Esophagus (tissue), 2 donors: Measurements from ENCODE around the gene UBE3C. TPM values are rescaled to one million over a fixed set of nuclear protein-coding genes. Genes with fewer than 3 reads are reported as not detected.

ENCODE experiments used
- H3K27ac ChIP-seq, 2 donors: one replicate each; pipeline ENCODE4 v1.5.1; 2013; ENCODE audit warnings: low read depth in 2 of 2, mild to moderate bottlenecking in 2 of 2, inconsistent platforms in 1 of 2, low read length in 1 of 2, moderate library complexity in 1 of 2
- H3K27me3 ChIP-seq, 2 donors: one replicate each; pipeline ENCODE4 v1.6.1; 2013; ENCODE audit warnings: low read length in 2 of 2, control low read depth in 1 of 2, mild to moderate bottlenecking in 1 of 2; ENCODE audit not compliant: insufficient read depth in 2 of 2, control insufficient read depth in 1 of 2
- H3K36me3 ChIP-seq, 2 donors: one replicate each; pipeline ENCODE4 v1.6.1; 2013; ENCODE audit warnings: low read length in 1 of 2; ENCODE audit not compliant: control insufficient read depth in 2 of 2, insufficient read depth in 2 of 2
- H3K4me1 ChIP-seq, 2 donors: one replicate each; pipeline ENCODE4 v1.6.1; 2013; ENCODE audit warnings: low read length in 1 of 2; ENCODE audit not compliant: control insufficient read depth in 2 of 2, insufficient read depth in 2 of 2
- H3K4me3 ChIP-seq, 2 donors: one replicate each; pipeline ENCODE4 v1.5.1; 2013; ENCODE audit warnings: low read length in 2 of 2, mild to moderate bottlenecking in 2 of 2, low read depth in 1 of 2, moderate library complexity in 1 of 2
- H3K9me3 ChIP-seq, 2 donors: one replicate each; pipeline ENCODE4 v1.6.1; 2013; ENCODE audit warnings: mild to moderate bottlenecking in 2 of 2, low read depth in 1 of 2, low read length in 1 of 2, moderate library complexity in 1 of 2; ENCODE audit not compliant: control insufficient read depth in 2 of 2, insufficient read depth in 1 of 2
- WGBS, 2 donors: extraction: QIAGEN DNeasy Blood & Tissue Kit; methylation state at CpG; one replicate each; pipeline ENCODE4 v1.1.7; 2013; 5-methylcytosine and 5-hydroxymethylcytosine counted together
- polyA plus RNA-seq, 2 donors: library from polyadenylated mRNA; stranded (reverse); fragments of 200-250 nt; gene quantifications; one replicate each; pipeline ENCODE4 v1.2.3, GENCODE V29; 2013
- donor health status: healthy with polysubstance abuse.
- donor health status: Bipolar disorder and iron deficiency.

UBE3C gene
- polyA plus RNA-seq, 2 donors = 12.6 to 23.0 TPM

DNA sequence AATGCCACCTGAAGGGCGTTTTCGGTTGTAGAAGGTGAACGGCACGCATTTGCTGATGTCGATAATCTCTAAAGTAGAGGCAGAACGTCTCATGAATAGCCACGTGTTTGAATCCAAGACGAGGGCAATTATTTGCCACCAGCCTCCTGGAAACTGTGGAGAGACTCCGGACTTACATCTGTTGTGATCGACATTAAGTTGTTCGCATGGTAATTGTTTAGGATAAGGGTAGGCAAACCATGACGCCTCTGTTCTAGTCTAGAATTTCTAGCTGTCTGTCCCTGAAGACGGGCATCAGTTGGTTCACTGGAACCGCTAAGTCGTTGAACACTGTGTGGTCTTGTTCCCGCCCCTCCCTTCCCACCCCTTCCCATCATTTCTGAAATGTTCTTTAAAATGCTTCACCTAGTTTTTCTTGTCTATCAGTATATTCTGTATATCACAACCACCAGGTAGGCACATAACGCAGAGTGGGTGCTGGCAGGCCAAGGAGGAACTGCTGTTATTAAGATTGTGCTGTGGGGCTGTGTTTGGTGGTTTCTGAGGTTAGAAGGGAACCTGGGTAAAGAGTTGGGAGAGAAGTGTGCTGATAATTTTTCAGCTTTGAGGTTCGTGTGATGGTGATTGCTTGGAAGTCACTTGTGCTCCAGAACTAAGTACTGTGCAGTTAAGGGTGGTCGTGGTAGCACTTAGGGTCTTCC lies 1.2 kb downstream of the UBE3C start:
- WGBS, 2 donors = 20 to 22% methylated on average over 19 of the region's 19 CpGs
- peaks cover 5 to 16% of the 10 kb centered on the region in 2 donors for H3K4me1 ChIP-seq

DNA sequence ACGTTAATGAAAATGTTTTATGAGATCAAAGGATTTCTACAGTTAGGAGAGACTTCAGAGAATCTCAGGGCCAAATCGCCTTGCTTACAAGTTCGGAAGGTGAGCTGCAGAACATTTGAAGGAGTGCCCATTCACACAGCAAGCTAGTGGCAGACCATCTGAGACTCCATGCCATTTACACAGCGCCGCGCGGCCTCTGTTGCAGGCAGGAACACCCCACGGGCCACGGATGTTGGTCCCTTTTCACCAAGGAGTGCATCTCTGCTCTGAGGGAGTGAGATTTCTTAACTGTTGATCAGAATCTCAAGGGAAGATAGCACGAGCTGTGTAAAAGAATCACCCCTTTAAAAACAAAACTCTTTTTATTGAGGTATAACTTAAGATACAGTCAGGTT lies 1.8 kb downstream of the UBE3C start:
- H3K27me3 ChIP-seq = no peaks in the 10 kb centered on the region
- no peaks in the 10 kb centered on the region for H3K9me3 ChIP-seq
- peaks cover 5 to 16% of the 10 kb centered on the region in 2 donors for H3K4me1 ChIP-seq
- no peak overlapping the region for H3K27ac ChIP-seq
- no peak overlapping the region for H3K4me3 ChIP-seq
- H3K36me3 ChIP-seq = peaks cover 5 to 11% of the 10 kb centered on the region in 2 donors
- WGBS, 2 donors = 72 to 76% methylated on average over 10 of the region's 10 CpGs

More for the DNA sequence above, 1.2 kb downstream of the UBE3C start:
- H3K9me3 ChIP-seq = no peaks in the 10 kb centered on the region
- peak overlapping the region; percentile 78 to 80 for H3K4me3 ChIP-seq
- peaks cover 5 to 11% of the 10 kb centered on the region in 2 donors for H3K36me3 ChIP-seq
- peak overlapping the region; percentile 98 to 99 for H3K27ac ChIP-seq
- H3K27me3 ChIP-seq = no peaks in the 10 kb centered on the region

DNA sequence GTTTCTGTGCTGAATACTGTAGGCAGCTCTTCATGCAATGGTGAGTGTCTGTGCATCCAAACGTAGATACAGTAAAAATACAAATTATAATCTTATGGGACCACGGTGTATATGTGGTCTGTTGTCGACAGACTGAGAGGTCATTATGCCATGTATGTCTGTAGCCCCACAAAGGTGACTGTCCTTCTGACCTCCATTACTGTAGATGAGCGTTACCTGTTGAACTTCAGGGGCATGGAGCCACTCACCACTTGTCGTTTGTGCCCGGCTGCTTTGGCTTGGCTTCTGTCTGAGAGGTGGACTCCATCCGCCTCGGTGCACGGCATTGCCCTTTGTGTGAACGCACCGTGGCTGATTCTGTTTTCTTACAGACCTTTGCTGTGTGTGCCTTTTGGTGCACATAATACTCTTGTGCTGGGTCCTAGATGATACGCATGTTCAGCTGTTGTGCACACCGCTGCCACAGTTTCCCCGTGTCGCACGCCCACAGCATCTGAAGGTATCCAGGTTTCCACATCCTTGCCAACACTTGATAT lies 2.9 kb downstream of the UBE3C start:
- H3K4me1 ChIP-seq = peaks cover 5 to 16% of the 10 kb centered on the region in 2 donors
- H3K27me3 ChIP-seq = no peaks in the 10 kb centered on the region
- peaks cover 5 to 11% of the 10 kb centered on the region in 2 donors for H3K36me3 ChIP-seq
- 94 to 95% methylated on average over 16 of the region's 16 CpGs for WGBS, 2 donors
- H3K4me3 ChIP-seq = no peak overlapping the region
- H3K27ac ChIP-seq = no peak overlapping the region
- no peaks in the 10 kb centered on the region for H3K9me3 ChIP-seq

DNA sequence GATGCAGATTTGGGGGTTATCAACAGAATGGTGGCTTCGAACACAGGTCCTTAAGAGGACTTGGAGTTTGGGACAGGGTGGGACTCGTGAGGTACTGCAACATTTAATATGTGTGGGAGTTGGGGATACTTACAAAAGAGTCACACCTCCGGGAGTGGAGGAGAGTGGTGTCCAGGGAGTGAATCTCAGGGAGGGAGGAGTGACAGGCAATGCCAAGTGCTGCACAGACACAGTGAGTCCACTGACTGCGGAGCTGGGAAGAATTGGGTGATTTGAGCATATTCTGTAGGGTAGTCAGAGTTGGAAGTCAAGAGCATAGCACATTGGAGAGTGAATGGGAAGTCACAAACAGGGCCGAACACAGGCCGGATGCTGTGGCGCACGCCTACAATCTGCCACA lies 5.1 kb downstream of the UBE3C start:
- no peaks in the 10 kb centered on the region for H3K9me3 ChIP-seq
- H3K27me3 ChIP-seq = no peaks in the 10 kb centered on the region
- 89 to 91% methylated on average over 8 of the region's 8 CpGs for WGBS, 2 donors
- H3K4me3 ChIP-seq = no peak overlapping the region
- peaks cover 5 to 11% of the 10 kb centered on the region in 2 donors for H3K36me3 ChIP-seq
- no peak overlapping the region for H3K27ac ChIP-seq
- peaks cover 5 to 16% of the 10 kb centered on the region in 2 donors for H3K4me1 ChIP-seq

DNA sequence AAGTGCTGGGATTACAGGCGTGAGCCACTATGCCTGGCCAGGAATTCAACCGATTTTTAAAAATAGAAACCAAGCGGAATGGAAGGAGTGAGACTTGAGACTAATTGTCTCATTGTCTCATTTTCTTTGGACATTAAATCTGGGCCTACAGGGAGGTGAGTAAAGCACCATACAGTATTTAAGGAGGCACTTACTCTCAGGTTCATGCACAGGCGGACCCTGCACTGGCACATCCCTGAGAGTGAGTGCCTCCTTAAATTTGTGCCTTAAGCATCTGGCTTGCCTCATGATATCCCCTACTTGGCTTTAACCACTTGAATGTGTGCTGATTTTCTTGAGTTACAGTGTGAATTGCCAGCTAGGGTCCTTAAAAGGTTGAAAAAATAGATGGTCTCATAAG lies 10.6 kb downstream of the UBE3C start:
- Histone ChIP-seq H3K27me3 (no peaks in the 10 kb centered on the region), H3K9me3 (no peaks in the 10 kb centered on the region), H3K4me3 (no peak overlapping the region), H3K27ac (no peak overlapping the region), H3K4me1 (peaks cover 0 to 4% of the 10 kb centered on the region in 2 donors), H3K36me3 (no peaks in the 10 kb centered on the region)
- 91 to 92% methylated on average over 4 of the region's 4 CpGs for WGBS, 2 donors

DNA sequence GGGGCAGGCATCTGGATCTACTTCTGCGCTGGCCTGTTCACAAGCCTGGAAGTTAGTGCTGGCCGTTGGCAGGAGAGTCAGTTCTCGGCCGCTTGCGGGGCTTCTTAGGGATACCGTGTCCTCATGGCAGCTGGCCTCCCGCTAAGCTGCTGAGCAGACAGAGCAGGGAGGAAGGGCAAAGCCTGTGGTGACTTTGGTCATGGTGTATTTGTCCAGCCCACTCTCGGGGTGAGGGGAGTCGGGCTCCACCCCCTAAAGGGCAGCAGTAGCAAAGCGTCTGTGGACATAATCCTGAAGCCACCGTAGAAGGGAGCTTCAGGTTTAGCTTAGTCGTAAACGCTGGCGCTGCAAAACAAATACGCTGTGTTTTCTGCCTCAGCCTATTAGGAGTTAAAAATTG lies 12.2 kb downstream of the UBE3C start:
- no peak overlapping the region for H3K27ac ChIP-seq
- H3K4me3 ChIP-seq = no peak overlapping the region
- H3K4me1 ChIP-seq = peaks cover 0 to 4% of the 10 kb centered on the region in 2 donors
- 67 to 73% methylated on average over 15 of the region's 15 CpGs for WGBS, 2 donors
- H3K9me3 ChIP-seq = no peaks in the 10 kb centered on the region
- H3K36me3 ChIP-seq = no peaks in the 10 kb centered on the region
- no peaks in the 10 kb centered on the region for H3K27me3 ChIP-seq

DNA sequence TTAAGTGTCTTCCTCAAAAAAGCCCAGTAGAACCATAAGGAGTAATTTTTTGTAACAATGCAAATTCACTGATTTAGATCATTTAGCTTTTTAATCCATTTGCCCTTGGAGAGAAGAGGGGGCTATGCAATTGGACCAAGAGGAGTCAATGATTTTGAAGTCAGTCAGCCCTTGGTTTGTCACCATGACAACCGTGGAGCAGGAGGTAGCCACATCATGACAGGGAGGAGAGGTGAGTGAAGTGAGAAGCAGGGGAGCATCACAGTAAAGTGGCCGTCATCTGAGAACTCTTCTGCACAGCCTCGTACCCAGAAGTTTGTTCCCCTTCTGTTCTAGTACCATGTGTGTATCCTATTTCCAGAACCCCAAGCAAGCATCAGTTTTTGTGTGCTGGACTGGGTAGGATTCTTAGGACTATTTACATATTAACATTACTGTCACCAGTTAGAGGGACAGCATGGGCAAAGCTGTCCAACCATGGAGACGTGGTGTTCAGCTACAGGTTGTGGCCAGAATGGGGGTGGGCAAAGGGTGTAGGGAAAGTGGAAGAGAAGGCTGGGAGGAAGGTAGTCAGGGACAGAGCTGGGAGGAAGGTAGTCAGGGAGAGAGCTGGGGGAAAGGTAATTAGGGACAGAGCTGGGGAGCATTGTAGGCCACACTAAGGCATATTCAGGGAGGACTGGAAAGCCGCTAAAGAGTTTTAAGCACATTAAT lies 13.1 kb downstream of the UBE3C start:
- Histone ChIP-seq H3K36me3 (no peaks in the 10 kb centered on the region), H3K27me3 (no peaks in the 10 kb centered on the region), H3K4me3 (no peak overlapping the region), H3K4me1 (peaks cover 0 to 4% of the 10 kb centered on the region in 2 donors), H3K9me3 (no peaks in the 10 kb centered on the region), H3K27ac (no peak overlapping the region)
- 86 to 89% methylated on average over 5 of the region's 5 CpGs for WGBS, 2 donors

DNA sequence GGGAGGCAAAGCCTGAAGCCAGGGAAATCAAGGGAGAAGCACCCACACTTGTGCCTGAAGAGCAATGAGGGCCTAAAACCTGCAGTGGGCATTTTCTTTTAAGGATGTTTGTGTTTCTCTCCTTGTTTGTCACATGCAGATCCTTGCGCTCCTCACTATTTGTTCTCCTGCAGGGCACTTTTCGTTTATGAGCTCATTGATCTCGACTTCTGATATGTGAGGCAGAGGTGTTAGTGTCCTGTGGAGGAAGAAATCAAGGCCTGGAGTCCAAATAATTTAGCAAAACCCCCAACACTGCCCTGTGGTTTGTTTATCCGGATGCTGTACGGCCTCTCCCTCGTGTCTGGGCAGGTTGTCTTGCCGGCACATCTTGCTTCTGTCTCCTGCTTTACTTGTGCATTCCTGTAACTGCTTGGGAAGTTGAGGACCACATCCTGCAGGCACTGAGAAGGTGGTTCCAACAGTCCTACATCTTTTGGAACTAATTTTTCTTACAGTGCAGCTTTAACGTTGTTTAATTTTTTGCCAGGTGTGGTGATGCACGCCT lies 13.7 kb downstream of the UBE3C start:
- Histone ChIP-seq H3K27ac (no peak overlapping the region), H3K9me3 (no peaks in the 10 kb centered on the region), H3K4me1 (peaks cover 0 to 4% of the 10 kb centered on the region in 2 donors), H3K36me3 (no peaks in the 10 kb centered on the region), H3K4me3 (no peak overlapping the region), H3K27me3 (no peaks in the 10 kb centered on the region)
- WGBS, 2 donors = 70 to 74% methylated on average over 9 of the region's 9 CpGs

DNA sequence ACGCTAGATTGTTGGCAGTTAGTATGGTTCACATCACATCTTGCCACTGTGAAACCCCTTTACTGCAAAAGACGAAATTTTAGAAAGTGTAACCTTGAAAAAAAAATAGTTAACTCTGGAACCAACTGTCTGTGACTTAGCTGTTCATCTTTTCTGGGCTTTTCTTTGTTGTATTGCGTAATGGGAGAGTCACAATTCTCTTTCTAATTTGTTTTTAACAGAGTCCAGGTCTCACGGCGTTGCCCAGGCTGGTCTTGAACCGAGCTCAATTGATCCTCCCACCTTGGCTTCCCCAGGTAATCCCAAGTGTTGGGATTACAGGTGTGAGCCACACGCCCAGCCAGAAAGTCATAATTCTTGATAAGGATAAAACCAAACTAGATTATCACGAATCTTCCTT lies 14.5 kb downstream of the UBE3C start:
- Histone ChIP-seq H3K27ac (no peak overlapping the region), H3K4me3 (no peak overlapping the region), H3K4me1 (peaks cover 0 to 4% of the 10 kb centered on the region in 2 donors), H3K9me3 (no peaks in the 10 kb centered on the region), H3K27me3 (no peaks in the 10 kb centered on the region), H3K36me3 (no peaks in the 10 kb centered on the region)
- 81 to 85% methylated on average over 8 of the region's 8 CpGs for WGBS, 2 donors
